GM12865 (cell line): ENCODE measurements around the gene MAP4K3.

Experiments used
- DNase-seq: peaks from one replicate; pipeline ENCODE4 v3.0.0; 2010; ENCODE audit warnings: low read depth
- H3K4me3 ChIP-seq: 2 replicates; pipeline ENCODE4 v1.5.1; 2011; ENCODE audit warnings: mild to moderate bottlenecking, low read depth, low read length, control low read depth
- TF ChIP-seq, protein P1 (sequence below): IDR thresholded peaks from 2 replicates; pipeline ENCODE4 v1.5.1; 2011; ENCODE audit warnings: low read length, control low read depth, low read depth, inconsistent platforms; ENCODE audit not compliant: insufficient read depth; ENCODE audit errors: missing control alignments

Gene MAP4K3

DNA sequence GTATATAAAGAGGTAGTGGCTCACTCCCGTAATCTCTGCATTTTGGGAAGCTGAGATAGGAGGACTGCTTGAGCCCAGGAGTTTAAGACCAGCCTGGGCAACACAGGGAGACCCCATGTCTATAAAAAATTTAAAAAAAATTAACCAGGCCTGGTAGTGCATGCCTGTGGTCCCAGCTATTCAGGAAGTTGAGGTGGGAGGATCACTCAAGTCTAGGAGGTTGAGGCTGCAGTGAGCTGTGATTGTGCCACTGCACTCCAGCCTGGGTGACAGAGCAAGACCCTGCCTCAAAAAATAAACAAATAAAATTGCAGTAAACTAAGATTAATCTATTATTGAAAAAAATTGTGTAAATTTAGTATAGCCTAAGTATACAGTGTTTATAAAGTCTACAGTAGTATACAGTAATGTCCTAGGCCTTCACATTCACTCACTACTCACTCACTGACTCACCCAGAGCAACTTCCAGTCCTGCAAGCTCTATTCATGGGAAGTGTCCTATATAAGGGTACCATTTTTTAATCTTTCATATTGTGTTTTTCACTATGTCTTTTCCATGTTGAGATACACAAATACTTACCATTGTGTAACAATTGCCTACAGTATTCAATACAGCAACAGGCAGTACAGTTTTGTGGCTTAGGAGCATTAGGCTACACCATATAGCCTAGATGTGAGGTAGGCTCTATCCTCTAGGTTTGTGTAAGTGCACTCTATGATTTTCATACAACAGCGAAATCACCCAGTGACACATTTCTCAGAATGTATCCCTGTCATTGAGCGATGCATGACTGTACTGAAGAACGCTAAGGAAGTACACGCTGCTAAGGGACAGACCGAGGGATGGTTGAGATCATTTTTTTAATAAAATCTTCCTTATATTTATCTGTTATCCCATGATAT, 10.4 kb upstream of the MAP4K3 start:
- DNase-seq = no peak
- TF ChIP-seq, protein P1, sequence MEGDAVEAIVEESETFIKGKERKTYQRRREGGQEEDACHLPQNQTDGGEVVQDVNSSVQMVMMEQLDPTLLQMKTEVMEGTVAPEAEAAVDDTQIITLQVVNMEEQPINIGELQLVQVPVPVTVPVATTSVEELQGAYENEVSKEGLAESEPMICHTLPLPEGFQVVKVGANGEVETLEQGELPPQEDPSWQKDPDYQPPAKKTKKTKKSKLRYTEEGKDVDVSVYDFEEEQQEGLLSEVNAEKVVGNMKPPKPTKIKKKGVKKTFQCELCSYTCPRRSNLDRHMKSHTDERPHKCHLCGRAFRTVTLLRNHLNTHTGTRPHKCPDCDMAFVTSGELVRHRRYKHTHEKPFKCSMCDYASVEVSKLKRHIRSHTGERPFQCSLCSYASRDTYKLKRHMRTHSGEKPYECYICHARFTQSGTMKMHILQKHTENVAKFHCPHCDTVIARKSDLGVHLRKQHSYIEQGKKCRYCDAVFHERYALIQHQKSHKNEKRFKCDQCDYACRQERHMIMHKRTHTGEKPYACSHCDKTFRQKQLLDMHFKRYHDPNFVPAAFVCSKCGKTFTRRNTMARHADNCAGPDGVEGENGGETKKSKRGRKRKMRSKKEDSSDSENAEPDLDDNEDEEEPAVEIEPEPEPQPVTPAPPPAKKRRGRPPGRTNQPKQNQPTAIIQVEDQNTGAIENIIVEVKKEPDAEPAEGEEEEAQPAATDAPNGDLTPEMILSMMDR = no peak

DNA sequence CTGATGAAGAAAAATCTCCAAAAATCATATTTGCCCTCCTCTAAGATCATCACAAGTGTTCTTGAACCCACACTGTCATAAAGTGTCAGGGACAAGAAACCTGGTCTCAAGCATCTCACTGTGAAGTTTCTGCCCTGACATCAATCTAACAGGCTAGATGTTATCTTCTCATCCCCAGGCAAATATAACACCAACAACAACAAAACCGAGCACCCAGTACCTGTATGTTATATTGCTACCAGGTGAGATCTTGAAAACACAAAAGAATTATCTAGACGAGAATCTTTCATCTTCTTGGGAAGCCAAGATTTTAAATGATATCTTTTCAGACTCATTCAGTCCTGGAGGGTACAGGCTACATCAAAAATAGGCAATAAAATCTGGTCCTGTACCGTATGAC, 8.8 kb upstream of the MAP4K3 start:
- no peak overlapping the region for H3K4me3 ChIP-seq
- TF ChIP-seq, protein P1 = no peak
- no peak for DNase-seq

More for the DNA sequence above, 10.4 kb upstream of the MAP4K3 start:
- H3K4me3 ChIP-seq = no peak overlapping the region

DNA sequence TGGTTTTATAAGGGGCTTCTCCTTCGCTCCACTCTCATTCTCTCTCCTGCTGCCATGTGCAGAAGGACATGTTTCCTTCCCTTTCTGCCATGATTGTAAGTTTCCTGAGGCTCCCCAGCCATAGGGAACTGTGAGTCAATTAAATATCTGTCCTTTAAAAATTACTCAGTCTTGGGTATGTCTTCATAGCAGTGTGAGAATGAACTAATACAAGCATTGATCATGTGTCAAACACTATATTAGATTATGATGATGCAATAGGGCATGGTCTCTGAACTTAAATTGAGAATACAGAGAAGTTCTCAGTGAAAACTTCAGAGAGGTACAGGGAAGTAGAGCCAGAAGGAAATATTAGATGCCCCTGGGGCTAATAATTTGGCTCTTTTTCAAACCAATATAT, 5.9 kb upstream of the MAP4K3 start:
- no peak for DNase-seq
- no peak overlapping the region for H3K4me3 ChIP-seq
- TF ChIP-seq, protein P1 = no peak

DNA sequence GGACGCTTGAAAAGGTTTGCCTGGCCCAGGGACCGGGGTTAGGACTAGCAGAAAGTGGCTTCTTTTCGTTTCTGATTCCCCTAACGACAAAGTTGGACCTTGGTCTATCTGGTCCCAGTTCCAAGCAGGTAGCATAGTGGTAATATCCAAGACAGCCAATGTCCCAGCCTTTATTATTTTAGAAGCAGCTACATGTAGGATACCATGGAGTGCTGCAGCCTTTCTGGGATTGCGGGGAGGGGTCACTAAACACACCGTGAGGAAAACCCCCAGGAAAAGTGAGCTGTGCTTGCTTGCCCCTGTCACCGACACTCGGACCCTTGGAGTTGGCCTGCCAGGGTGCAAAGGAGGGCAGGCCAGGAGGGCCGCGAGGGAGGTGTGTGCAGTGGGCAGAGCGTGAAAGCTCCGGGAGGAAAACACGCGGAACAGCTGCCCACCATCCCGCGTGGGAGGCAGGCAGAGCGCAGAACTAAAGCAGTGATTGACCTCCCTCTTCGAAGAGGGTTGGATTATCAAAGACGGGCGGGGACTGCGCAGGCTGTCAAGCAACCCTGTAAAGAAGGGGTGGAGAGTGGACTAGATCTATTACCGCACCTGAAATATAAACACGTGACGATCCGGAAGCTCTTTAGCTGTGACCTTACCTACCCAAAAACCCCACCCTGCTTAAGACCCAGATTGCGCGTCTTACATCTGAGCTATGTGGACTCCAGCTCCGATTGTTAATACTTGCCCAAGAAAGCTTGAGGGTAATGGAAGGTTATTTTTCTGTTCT, 624 bp upstream of the MAP4K3 start:
- peak; percentile 87 for DNase-seq
- TF ChIP-seq, protein P1 = no peak
- H3K4me3 ChIP-seq = peak overlapping the region; percentile 86

DNA sequence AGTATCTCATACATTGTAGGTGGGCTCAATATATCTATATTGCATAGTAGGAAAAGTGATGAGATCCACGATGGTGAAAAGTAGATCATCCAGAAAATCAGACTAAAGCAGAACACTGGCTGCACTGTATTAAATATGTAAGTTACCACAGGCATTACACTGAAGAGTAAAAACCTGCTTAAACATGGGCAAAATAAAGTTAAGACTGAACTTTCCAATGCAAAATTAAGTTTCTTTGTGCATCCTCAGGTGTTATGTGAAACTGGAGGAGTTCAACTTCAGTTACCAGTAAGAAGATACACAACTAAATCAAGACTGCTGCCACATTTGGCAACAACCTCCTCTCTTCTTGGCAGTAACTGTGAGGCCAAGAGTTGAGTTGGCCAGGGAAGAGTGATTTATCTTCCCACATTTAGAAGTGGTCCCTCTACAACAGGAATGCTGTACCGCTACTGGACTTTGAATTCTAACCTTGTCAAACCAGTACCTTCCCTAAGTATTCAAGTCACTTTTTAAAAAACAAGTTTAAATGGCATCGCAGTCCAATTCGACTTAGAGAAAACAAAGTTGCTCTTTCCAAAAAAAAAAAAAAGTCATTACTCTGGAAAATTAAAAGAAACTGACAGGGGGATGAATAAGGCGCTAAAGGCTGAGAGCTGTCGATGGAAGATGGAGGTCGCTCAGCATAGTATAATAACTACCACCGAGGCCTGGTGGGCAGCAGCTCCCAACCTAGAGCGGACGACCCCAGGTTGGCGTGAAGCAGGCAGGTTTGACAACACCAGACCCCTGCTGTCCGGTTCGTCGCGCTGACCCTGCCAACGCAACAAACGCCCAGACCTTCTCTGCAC, 1.1 kb downstream of the MAP4K3 start:
- H3K4me3 ChIP-seq = peak overlapping the region; percentile 86
- no peak for DNase-seq
- TF ChIP-seq, protein P1 = no peak

DNA sequence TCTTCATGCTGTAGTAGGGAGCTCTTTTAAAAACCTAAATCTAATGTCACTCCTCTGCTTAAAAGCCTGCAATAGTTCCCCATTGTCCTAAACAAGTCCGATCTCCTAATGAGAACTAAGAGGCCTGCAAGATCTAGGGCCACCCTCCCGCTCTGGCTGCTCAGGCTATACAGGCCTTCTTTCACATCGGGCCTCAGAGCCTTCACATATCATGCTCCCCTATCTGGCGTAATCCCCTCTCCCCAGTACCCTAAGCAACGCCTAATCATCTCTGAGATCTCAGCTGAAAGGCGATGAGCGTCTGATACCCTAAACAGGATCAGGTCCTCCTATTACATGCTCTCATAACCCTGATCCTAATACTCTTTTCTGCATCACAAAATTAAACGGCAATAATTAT, 1.9 kb downstream of the MAP4K3 start:
- no peak for DNase-seq

More for the DNA sequence above, 1.9 kb downstream of the MAP4K3 start:
- TF ChIP-seq, protein P1 = no peak
- no peak overlapping the region for H3K4me3 ChIP-seq
